ENCODE results near the gene AURKB.

GRCh38 chr17:8227238-8227581 lies 16.8 kb upstream of the AURKB start:
- TF ChIP-seq CTCF (IDR thresholded peaks at IDR 0.05; ENCODE audit: low read depth, low read length), result no peak
- TF ChIP-seq POLR2A (IDR thresholded peaks at IDR 0.05; ENCODE audit: extremely low read depth, insufficient read length), result no peak

All from NB4 (cell line).